Natural killer cell (primary cell): Measurements from ENCODE around the gene LMBR1. TPM values are rescaled to one million over a fixed set of nuclear protein-coding genes. Genes with fewer than 3 reads are reported as not detected.

Source experiments
- ATAC-seq, 3 donors: fragments of 150-1000 bp in 2 of 3; fragments of 200-7000 bp in 1 of 3; cut with Tn5 transposase; 1 replicate in 1 of 3; 2 replicates in 2 of 3; pipeline ENCODE4 v1.10.0; 2021; ENCODE audit warnings: mild to moderate bottlenecking in 2 of 3, moderate library complexity in 2 of 3
- DNase-seq, 2 donors: peaks; one replicate each; pipeline versions ENCODE4 v3.0.0 to v3.0.0-alpha.2; 2013 to 2021; ENCODE audit warnings: mixed read lengths in 1 of 2
- H3K27ac ChIP-seq: one replicate; pipeline ENCODE4 v1.5.1; 2013; ENCODE audit warnings: mild to moderate bottlenecking, low read length
- H3K27me3 ChIP-seq: one replicate; pipeline ENCODE4 v1.6.1; 2013; ENCODE audit warnings: low read length; ENCODE audit not compliant: control insufficient read depth, insufficient read depth
- H3K36me3 ChIP-seq: one replicate; pipeline ENCODE4 v1.6.1; 2013; ENCODE audit warnings: low read length; ENCODE audit not compliant: control insufficient read depth, insufficient read depth
- H3K4me1 ChIP-seq: one replicate; pipeline ENCODE4 v1.6.1; 2013; ENCODE audit warnings: low read length; ENCODE audit not compliant: control insufficient read depth, insufficient read depth
- H3K4me3 ChIP-seq: one replicate; pipeline ENCODE4 v1.5.1; 2013; ENCODE audit warnings: low read length
- H3K9me3 ChIP-seq: one replicate; pipeline ENCODE4 v1.6.1; 2013; ENCODE audit warnings: low read length; ENCODE audit not compliant: control insufficient read depth, insufficient read depth
- H3K27ac Mint-ChIP-seq, 2 donors: one replicate each; pipeline ENCODE4 v1.8.0; 2022; ENCODE audit warnings: mild to moderate bottlenecking in 2 of 2, mixed read lengths in 2 of 2, moderate library complexity in 1 of 2
- H3K27me3 Mint-ChIP-seq, 2 donors: one replicate each; pipeline ENCODE4 v1.8.0; 2022; ENCODE audit warnings: low read depth in 2 of 2, mixed read lengths in 2 of 2
- H3K36me3 Mint-ChIP-seq: one replicate; pipeline ENCODE4 v1.8.0; 2022; ENCODE audit warnings: mixed read lengths
- H3K4me1 Mint-ChIP-seq, 2 donors: one replicate each; pipeline ENCODE4 v1.8.0; 2022; ENCODE audit warnings: mixed read lengths in 2 of 2
- H3K4me3 Mint-ChIP-seq: one replicate; pipeline ENCODE4 v1.8.0; 2022; ENCODE audit warnings: mild to moderate bottlenecking, moderate library complexity, mixed read lengths
- H3K9me3 Mint-ChIP-seq, 2 donors: one replicate each; pipeline ENCODE4 v1.8.0; 2022; ENCODE audit warnings: mixed read lengths in 2 of 2
- CTCF ChIP-seq: fragments of 200-600 bp; IDR thresholded peaks from one replicate; pipeline ENCODE4 v1.8.0; 2022; ENCODE audit warnings: antibody characterized with exemption
- WGBS: methylation state at CpG from one replicate; pipeline ENCODE4 v1.1.7; 2013; ENCODE audit warnings: missing lambda C conversion rate; ENCODE audit not compliant: insufficient coverage; 5-methylcytosine and 5-hydroxymethylcytosine counted together
- intact Hi-C: fragments of 100-400 bp; cut with micrococcal nuclease; formaldehyde crosslinking; loops from one replicate; pipeline ENCODE4 v1.14.2; 2022
- total RNA-seq, 4 donors: library from RNA; stranded (reverse); fragments of 120-200 nt in 1 of 4; gene quantifications; one replicate each; pipeline versions ENCODE4 v1.2.3 to v1.2.4, GENCODE V29; 2013 to 2022

LMBR1 gene
- total RNA-seq, 3 donors from 2014 or later (not counting 1 experiment from before 2014, with no cell fraction given) = 60.4 to 71.7 (median 66.1) TPM

GRCh38 chr7:156731651-156732050 is 161.3 kb downstream of the LMBR1 start:
- Histone ChIP-seq H3K27ac (no peak overlapping the region), H3K9me3 (no peaks in the 10 kb centered on the region), H3K27me3 (no peaks in the 10 kb centered on the region), H3K4me3 (no peak overlapping the region), H3K36me3 (peaks cover 3% of the 10 kb centered on the region), H3K4me1 (no peaks in the 10 kb centered on the region)
- intact Hi-C loops = no loop called here
- peaks cover 31% of the 10 kb centered on the region for H3K36me3 Mint-ChIP-seq
- no peaks in the 10 kb centered on the region for H3K4me1 Mint-ChIP-seq
- no peak overlapping the region for H3K27ac Mint-ChIP-seq
- no peak for ATAC-seq
- no peak for TF ChIP-seq CTCF
- peaks cover 6% of the 10 kb centered on the region in 2 donors for H3K9me3 Mint-ChIP-seq
- no peak for DNase-seq
- no peak overlapping the region for H3K4me3 Mint-ChIP-seq
- H3K27me3 Mint-ChIP-seq = no peaks in the 10 kb centered on the region

- no peaks in the 10 kb centered on the region for H3K4me1 Mint-ChIP-seq
- H3K27me3 Mint-ChIP-seq = no peaks in the 10 kb centered on the region
- no peaks in the 10 kb centered on the region for H3K36me3 ChIP-seq
- H3K4me1 ChIP-seq = no peaks in the 10 kb centered on the region
- H3K36me3 Mint-ChIP-seq = no peaks in the 10 kb centered on the region
- no peaks in the 10 kb centered on the region for H3K9me3 Mint-ChIP-seq
- H3K4me3 Mint-ChIP-seq = no peak overlapping the region
- no peak for TF ChIP-seq CTCF
- intact Hi-C loops = no loop called here
- no peak overlapping the region for H3K27ac Mint-ChIP-seq
- ATAC-seq (no peak), DNase-seq (no peak)
- H3K27me3 ChIP-seq = no peaks in the 10 kb centered on the region
- no peak overlapping the region for H3K4me3 ChIP-seq
- H3K27ac ChIP-seq = no peak overlapping the region
- no peaks in the 10 kb centered on the region for H3K9me3 ChIP-seq
Measured at GRCh38 chr7:156725936-156726335, 167.0 kb downstream of the LMBR1 start.

- Histone ChIP-seq H3K27me3 (no peaks in the 10 kb centered on the region), H3K4me1 (no peaks in the 10 kb centered on the region), H3K27ac (no peak overlapping the region), H3K9me3 (no peaks in the 10 kb centered on the region), H3K4me3 (no peak overlapping the region), H3K36me3 (no peaks in the 10 kb centered on the region)
- H3K9me3 Mint-ChIP-seq = no peaks in the 10 kb centered on the region
- intact Hi-C loops = no loop called here
- H3K4me1 Mint-ChIP-seq = no peaks in the 10 kb centered on the region
- H3K27ac Mint-ChIP-seq = no peak overlapping the region
- ATAC-seq (no peak), DNase-seq (no peak)
- no peak overlapping the region for H3K4me3 Mint-ChIP-seq
- no peaks in the 10 kb centered on the region for H3K36me3 Mint-ChIP-seq
- TF ChIP-seq CTCF = no peak
- no peaks in the 10 kb centered on the region for H3K27me3 Mint-ChIP-seq
- WGBS = 92% methylated on average over 5 of the region's 5 CpGs
Measured at GRCh38 chr7:156725073-156725472, 167.9 kb downstream of the LMBR1 start.

GRCh38 chr7:156722043-156722826 is 170.7 kb downstream of the LMBR1 start:
- Mint-ChIP-seq H3K36me3 (peaks cover 6% of the 10 kb centered on the region), H3K27me3 (no peaks in the 10 kb centered on the region), H3K4me1 (no peaks in the 10 kb centered on the region), H3K4me3 (no peak overlapping the region), H3K9me3 (no peaks in the 10 kb centered on the region), H3K27ac (no peak overlapping the region)
- no peak for TF ChIP-seq CTCF
- H3K9me3 ChIP-seq = no peaks in the 10 kb centered on the region
- no peak overlapping the region for H3K4me3 ChIP-seq
- H3K36me3 ChIP-seq = no peaks in the 10 kb centered on the region
- no peak for DNase-seq
- no peaks in the 10 kb centered on the region for H3K27me3 ChIP-seq
- intact Hi-C loops = no loop called here
- WGBS = 94% methylated on average over 4 of the region's 4 CpGs
- H3K27ac ChIP-seq = no peak overlapping the region
- no peak for ATAC-seq
- no peaks in the 10 kb centered on the region for H3K4me1 ChIP-seq
